Retinal pigment epithelial cell (primary cell): ENCODE data around the gene NRM.
"Not testable (repeated sequence)": the region's sequence is repeated elsewhere in the genome, so short reads cannot be mapped to it uniquely, and the experiment has no call there.

ENCODE experiments used
- DNase-seq: peaks from one replicate; pipeline ENCODE4 v3.0.0-alpha.2; 2010; ENCODE audit warnings: low read depth
- H3K4me3 ChIP-seq: 2 replicates; pipeline ENCODE4 v1.5.1; 2011; ENCODE audit warnings: mild to moderate bottlenecking, low read length, control low read depth, moderate library complexity
- TF ChIP-seq, protein P1 (sequence below): conservative IDR thresholded peaks from 2 replicates; pipeline ENCODE4 v1.5.1; 2011; ENCODE audit warnings: low read depth, low read length, control low read depth, inconsistent platforms

Gene NRM

DNA sequence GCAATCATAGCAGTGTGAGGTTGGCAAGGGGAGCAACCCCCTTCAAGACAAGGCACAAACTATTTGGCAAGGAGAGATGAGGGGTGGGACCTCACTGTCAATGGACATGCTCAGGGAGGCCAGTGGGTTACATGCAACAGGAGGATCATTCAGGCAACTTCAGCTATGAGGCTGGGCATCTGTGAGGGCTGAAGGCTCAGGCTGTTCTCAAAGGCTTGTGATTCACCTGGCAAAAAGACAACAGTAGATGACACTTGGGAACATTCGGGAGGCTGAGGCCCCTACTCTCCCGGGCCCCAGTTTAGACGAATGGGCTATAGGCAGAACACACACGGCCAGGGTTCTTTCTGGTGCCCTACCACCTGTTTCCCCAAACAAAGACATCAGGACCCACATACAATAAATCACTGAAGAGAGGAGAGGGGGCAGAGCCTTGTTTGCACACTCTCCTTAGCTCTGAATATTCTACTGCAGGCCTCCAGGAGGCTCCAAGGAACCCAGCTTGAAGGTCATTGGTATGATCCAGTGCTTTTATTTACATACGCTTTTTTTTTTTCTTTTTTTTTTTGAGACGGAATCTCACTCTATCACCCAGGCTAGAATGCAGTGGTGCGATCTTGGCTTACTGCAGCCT is 37.3 kb upstream of the NRM start:
- DNase-seq = no peak
- no peak overlapping the region for H3K4me3 ChIP-seq
- TF ChIP-seq, protein P1, sequence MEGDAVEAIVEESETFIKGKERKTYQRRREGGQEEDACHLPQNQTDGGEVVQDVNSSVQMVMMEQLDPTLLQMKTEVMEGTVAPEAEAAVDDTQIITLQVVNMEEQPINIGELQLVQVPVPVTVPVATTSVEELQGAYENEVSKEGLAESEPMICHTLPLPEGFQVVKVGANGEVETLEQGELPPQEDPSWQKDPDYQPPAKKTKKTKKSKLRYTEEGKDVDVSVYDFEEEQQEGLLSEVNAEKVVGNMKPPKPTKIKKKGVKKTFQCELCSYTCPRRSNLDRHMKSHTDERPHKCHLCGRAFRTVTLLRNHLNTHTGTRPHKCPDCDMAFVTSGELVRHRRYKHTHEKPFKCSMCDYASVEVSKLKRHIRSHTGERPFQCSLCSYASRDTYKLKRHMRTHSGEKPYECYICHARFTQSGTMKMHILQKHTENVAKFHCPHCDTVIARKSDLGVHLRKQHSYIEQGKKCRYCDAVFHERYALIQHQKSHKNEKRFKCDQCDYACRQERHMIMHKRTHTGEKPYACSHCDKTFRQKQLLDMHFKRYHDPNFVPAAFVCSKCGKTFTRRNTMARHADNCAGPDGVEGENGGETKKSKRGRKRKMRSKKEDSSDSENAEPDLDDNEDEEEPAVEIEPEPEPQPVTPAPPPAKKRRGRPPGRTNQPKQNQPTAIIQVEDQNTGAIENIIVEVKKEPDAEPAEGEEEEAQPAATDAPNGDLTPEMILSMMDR = peak; percentile 20

DNA sequence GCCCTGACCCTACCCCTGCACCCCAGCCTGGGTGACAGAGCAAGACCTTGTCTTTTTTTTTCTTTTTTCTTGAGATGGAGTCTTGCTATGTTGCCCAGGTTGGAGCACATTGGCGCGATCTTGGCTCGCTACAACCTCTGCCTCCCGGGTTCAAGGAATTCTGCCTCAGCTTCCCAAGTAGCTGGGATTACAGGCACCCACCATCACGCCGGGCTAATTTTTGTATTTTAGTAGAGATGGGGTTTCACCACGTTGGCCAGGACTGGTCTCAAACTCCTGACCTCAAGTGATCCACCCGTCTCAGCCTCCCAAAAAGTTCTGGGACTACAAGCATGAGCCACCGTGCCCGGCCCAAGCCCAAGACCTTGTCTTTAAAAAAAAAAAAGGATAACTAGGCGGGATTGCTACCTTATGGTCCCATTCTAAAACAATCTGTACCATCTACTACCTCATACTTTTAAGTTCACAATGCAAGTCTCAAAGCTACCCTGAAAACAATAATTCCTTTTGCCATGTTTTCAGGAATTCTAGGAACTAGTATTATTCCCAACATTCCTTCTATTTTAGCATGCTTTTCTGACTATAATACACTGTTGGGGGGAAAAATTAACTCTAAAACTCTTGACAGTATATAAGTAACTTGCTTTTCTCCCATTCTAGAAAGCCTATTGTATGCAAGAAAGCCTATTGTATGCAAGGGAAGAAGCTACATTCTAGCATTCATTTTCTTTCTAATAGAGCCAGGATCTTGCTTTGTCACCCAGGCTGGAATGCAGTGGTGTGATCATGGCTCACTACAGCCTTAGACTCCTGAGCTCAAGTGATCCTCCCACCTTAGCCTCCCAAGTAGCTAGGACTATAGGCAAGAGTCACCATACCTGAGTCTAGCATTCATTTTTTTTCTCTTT is 36.0 kb upstream of the NRM start:
- no peak overlapping the region for H3K4me3 ChIP-seq
- no peak for DNase-seq
- TF ChIP-seq, protein P1 = no peak

- no peak overlapping the region for H3K4me3 ChIP-seq
- TF ChIP-seq, protein P1 = no peak
- no peak for DNase-seq
These were observed 35.1 kb upstream of the NRM start for GRCh38 chr6:30725713-30726505.

GRCh38 chr6:30724906-30725667 is 34.3 kb upstream of the NRM start:
- H3K4me3 ChIP-seq = no peak overlapping the region
- TF ChIP-seq, protein P1 = no peak
- no peak for DNase-seq

DNA sequence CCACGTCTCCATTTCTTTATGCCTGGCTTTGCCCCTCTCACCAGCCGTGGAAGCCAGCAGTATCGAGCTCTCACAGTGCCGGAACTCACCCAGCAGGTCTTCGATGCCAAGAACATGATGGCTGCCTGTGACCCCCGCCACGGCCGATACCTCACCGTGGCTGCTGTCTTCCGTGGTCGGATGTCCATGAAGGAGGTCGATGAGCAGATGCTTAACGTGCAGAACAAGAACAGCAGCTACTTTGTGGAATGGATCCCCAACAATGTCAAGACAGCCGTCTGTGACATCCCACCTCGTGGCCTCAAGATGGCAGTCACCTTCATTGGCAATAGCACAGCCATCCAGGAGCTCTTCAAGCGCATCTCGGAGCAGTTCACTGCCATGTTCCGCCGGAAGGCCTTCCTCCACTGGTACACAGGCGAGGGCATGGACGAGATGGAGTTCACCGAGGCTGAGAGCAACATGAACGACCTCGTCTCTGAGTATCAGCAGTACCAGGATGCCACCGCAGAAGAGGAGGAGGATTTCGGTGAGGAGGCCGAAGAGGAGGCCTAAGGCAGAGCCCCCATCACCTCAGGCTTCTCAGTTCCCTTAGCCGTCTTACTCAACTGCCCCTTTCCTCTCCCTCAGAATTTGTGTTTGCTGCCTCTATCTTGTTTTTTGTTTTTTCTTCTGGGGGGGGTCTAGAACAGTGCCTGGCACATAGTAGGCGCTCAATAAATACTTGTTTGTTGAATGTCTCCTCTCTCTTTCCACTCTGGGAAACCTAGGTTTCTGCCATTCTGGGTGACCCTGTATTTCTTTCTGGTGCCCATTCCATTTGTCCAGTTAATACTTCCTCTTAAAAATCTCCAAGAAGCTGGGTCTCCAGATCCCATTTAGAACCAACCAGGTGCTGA is 33.3 kb upstream of the NRM start:
- TF ChIP-seq, protein P1 = peak; percentile 10
- not testable (repeated sequence) for DNase-seq, H3K4me3 ChIP-seq

- peak overlapping the region; percentile 90 for H3K4me3 ChIP-seq
These were observed 32.5 kb upstream of the NRM start for GRCh38 chr6:30723159-30723842.

More at GRCh38 chr6:30723159-30723842, 32.5 kb upstream of the NRM start:
- DNase-seq = not testable (repeated sequence)
